GM13977 (cell line): Measurements from ENCODE around the gene SMCR8.
"Not testable (repeated sequence)": the region's sequence is repeated elsewhere in the genome, so short reads cannot be mapped to it uniquely, and the experiment has no call there.

Experiments used
- DNase-seq: peaks from one replicate; pipeline ENCODE4 v3.0.0; 2012; ENCODE audit warnings: low spot score
- in situ Hi-C: fragments of 300-500 bp; cut with MboI; formaldehyde crosslinking; loops from one replicate; pipeline ENCODE4 v1.12.0; 2022; ENCODE audit warnings: low sequenced_read_pairs, low pct_unique_long_range_greater_than_20kb, mixed read lengths, inconsistent platforms; ENCODE audit not compliant: unreplicated experiment
- TF ChIP-seq, protein P1 (sequence below): IDR thresholded peaks from 2 replicates; pipeline ENCODE4 v1.5.1; 2012; ENCODE audit warnings: mild to moderate bottlenecking, control low read depth; ENCODE audit not compliant: insufficient read depth; ENCODE audit errors: extremely low read depth, missing control alignments

SMCR8 gene

DNA sequence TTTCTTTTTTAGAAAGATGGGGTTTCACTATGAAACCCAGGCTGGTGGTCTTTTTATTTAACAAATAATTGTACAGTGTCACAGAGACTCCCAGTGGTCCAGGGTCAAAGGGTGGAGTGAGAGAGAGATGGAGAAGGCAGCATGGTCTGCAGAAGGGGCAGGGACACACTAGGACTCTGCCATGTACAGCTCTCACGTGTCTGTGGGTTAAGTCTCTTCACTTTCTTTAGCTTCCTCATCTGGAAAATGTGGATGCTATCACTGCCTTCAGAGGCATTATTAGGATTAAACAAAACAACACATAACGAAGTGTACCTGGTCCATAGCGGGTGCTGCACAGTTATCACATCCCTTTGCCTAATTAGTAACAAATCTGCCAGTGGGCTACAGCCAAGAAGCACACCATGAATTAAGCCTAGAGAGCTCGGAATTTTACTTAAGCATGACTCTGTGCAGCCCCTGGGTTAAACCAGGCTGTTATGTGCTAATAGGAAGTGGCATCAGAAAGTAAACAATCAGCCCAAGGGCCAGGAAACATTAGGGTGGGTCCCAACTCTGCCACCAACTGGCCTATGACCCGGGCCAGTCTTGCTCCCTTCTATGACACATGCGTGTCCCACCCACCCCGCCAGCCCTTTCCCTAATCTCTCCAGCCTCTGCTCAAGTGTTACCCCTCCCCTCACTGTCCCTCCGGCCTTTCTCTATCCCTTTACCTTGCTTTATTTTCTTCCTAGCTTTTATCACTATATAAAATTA is 14.2 kb upstream of the SMCR8 start:
- TF ChIP-seq, protein P1, sequence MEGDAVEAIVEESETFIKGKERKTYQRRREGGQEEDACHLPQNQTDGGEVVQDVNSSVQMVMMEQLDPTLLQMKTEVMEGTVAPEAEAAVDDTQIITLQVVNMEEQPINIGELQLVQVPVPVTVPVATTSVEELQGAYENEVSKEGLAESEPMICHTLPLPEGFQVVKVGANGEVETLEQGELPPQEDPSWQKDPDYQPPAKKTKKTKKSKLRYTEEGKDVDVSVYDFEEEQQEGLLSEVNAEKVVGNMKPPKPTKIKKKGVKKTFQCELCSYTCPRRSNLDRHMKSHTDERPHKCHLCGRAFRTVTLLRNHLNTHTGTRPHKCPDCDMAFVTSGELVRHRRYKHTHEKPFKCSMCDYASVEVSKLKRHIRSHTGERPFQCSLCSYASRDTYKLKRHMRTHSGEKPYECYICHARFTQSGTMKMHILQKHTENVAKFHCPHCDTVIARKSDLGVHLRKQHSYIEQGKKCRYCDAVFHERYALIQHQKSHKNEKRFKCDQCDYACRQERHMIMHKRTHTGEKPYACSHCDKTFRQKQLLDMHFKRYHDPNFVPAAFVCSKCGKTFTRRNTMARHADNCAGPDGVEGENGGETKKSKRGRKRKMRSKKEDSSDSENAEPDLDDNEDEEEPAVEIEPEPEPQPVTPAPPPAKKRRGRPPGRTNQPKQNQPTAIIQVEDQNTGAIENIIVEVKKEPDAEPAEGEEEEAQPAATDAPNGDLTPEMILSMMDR, result no peak
- DNase-seq, result no peak
- in situ Hi-C loops, result no loop called here

DNA sequence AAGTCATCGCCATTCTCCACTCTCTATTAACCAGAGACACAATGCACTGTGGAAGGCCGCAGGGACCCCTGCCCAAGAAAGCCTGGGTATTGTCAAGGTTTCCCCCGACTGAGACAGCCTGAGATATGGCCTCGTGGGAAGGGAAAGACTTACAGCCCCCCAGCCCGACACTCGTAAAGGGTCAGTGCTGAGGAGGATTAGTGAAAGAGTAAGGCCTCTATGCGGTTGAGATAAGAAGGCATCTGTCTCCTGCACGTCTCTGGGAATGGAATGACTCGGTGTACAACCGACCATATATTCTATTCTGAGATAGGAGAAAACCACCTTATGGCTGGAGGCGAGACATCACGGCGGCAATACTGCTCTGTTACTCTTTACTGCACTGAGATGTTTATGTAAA is 11.9 kb upstream of the SMCR8 start:
- DNase-seq, in situ Hi-C loops: not testable (repeated sequence)

DNA sequence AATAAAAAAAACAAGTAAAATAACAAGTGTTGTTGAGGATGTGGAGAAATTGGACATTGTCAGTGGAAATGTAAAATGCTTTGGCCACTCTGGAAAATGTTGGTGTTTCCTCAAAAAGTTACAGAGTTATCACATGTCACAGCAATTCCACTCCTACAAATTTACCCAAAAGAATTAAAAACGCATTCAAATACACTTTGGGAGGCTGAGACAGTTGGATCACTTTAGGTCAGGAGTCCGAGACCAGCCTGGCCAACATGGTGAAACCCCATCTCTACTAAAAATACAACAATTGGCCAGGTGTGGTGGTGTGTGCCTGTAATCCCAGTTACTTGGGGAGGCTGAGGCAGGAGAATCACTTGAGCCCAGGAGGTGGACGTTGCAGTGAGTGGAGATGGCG is 5.9 kb upstream of the SMCR8 start:
- in situ Hi-C loops, result no loop called here
- TF ChIP-seq, protein P1, result no peak

GRCh38 chr17:18314059-18314730 is 898 bp upstream of the SMCR8 start:
- TF ChIP-seq, protein P1, result no peak
- in situ Hi-C loops, result no loop called here
- DNase-seq, result no peak

More for the DNA sequence above, 5.9 kb upstream of the SMCR8 start:
- no peak for DNase-seq

GRCh38 chr17:18315562-18315922 is 449 bp downstream of the SMCR8 start:
- in situ Hi-C loops, result no loop called here

DNA sequence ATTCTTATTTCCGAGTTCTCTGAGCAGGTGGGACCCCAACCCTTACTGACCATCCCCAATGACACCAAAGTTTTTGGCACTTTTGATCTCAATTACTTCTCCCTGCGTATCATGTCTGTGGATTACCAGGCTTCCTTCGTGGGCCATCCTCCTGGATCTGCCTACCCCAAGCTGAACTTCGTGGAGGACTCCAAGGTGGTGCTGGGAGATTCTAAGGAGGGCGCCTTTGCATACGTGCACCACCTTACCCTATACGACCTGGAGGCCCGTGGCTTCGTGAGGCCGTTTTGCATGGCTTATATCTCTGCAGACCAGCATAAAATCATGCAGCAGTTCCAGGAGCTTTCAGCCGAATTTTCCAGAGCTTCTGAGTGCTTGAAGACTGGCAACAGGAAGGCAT is 868 bp downstream of the SMCR8 start:
- in situ Hi-C loops, result no loop called here
- TF ChIP-seq, protein P1, result no peak
- DNase-seq, result no peak

More at GRCh38 chr17:18315562-18315922, 449 bp downstream of the SMCR8 start:
- DNase-seq, result no peak
- TF ChIP-seq, protein P1, result no peak

DNA sequence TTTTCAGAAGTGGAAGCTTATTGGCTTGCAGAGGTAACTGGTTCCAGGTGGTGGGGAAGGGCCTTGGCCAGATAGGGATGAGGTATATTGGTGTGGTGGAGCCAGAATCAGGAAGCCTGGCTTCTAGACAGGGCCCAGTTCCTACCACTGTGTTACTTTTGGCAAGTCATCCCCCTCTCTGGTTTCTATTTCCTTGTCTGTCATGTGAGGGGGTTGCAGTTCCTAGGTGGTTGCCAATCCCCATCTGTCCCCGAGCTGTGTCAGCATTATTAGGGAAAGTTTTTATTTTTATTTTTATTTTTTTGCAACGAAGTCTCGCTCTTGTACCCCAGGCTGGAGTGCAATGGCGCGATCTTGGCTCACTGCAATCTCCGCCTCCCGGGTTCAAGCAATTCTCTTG is 3.0 kb downstream of the SMCR8 start:
- in situ Hi-C loops, result no loop called here
- TF ChIP-seq, protein P1, result no peak
- no peak for DNase-seq
